ENCODE data around the gene FYN.

- TF ChIP-seq CTCF (IDR thresholded peaks at IDR 0.05): no peak
- no peak for TF ChIP-seq POLR2A (IDR thresholded peaks at IDR 0.05)
Observed at GRCh38 chr6:111701146-111701545, 172.1 kb downstream of the FYN start.
